ENCODE measurements around the gene LDB2. TPM values are rescaled to one million over a fixed set of nuclear protein-coding genes. Genes with fewer than 3 reads are reported as not detected.

The LDB2 gene
- total RNA-seq, 1 experiment from 2014 or later, result not detected

- no TSS peak for BruUV-seq (replicated peaks)
- ATAC-seq (no peak), DNase-seq (no peak)
- Histone ChIP-seq H3K36me3 (ENCODE audit: low read depth, low read length) (no peaks in the 10 kb centered on the region), H3K4me1 (ENCODE audit: insufficient read depth, low read length) (no peaks in the 10 kb centered on the region), H3K9ac (ENCODE audit: low read length) (no peak overlapping the region), H2AFZ (ENCODE audit: low read length) (no peak overlapping the region), H3K27me3 (ENCODE audit: low read length) (peaks cover 93% of the 10 kb centered on the region), H4K20me1 (ENCODE audit: low read length) (no peaks in the 10 kb centered on the region), H3F3A (ENCODE audit: low read length, unreplicated experiment) (no peaks in the 10 kb centered on the region), H3K4me2 (ENCODE audit: low read length) (no peak overlapping the region), H3K9me3 (ENCODE audit: low read length) (no peaks in the 10 kb centered on the region), H3K27ac (ENCODE audit: low read length) (no peak overlapping the region), H3K9me2 (replicated peaks; ENCODE audit: low read length) (no peaks in the 10 kb centered on the region), H3K4me3 (ENCODE audit: low read length) (no peak overlapping the region), H3K79me2 (ENCODE audit: low read length) (no peaks in the 10 kb centered on the region)
- intact Hi-C loops (cut with micrococcal nuclease), result no loop called here
- POLR2A ChIA-PET (ENCODE audit: unreplicated experiment), result interaction anchor here (0.5 to 0.7 kb wide), 2 partner anchors 12 to 59 kb away, joined by 3 to 6 read pairs; no protein-coding TSS in a partner anchor
- TF ChIP-seq EZH2 (IDR thresholded peaks at IDR 0.05; ENCODE audit: low read length, unreplicated experiment), result no peak
- CTCF ChIA-PET, result no interaction called here
Measured at GRCh38 chr4:16728849-16729248, 169.6 kb downstream of the LDB2 start.

GRCh38 chr4:16728111-16728510 lies 170.3 kb downstream of the LDB2 start:
- intact Hi-C loops (cut with micrococcal nuclease), result no loop called here
- H2AFZ ChIP-seq (ENCODE audit: low read length), result no peak overlapping the region
- ATAC-seq (no peak), DNase-seq (no peak)
- H3K9me3 ChIP-seq (ENCODE audit: low read length), result no peaks in the 10 kb centered on the region
- no peaks in the 10 kb centered on the region for H3K9me2 ChIP-seq (replicated peaks; ENCODE audit: low read length)
- BruUV-seq (replicated peaks), result no TSS peak
- no peaks in the 10 kb centered on the region for H3F3A ChIP-seq (ENCODE audit: low read length, unreplicated experiment)
- no peak overlapping the region for H3K27ac ChIP-seq (ENCODE audit: low read length)
- H3K4me1 ChIP-seq (ENCODE audit: insufficient read depth, low read length), result no peaks in the 10 kb centered on the region
- ChIA-PET CTCF (no interaction called here), POLR2A (ENCODE audit: unreplicated experiment) (no interaction called here)
- no peaks in the 10 kb centered on the region for H4K20me1 ChIP-seq (ENCODE audit: low read length)
- no peak overlapping the region for H3K4me2 ChIP-seq (ENCODE audit: low read length)
- H3K79me2 ChIP-seq (ENCODE audit: low read length), result no peaks in the 10 kb centered on the region
- no peak overlapping the region for H3K9ac ChIP-seq (ENCODE audit: low read length)
- no peak overlapping the region for H3K4me3 ChIP-seq (ENCODE audit: low read length)
- TF ChIP-seq CTCF (conservative IDR thresholded peaks at IDR 0.05; ENCODE audit: low read depth, low read length) (no peak), EZH2phosphoT487 (IDR thresholded peaks at IDR 0.05; ENCODE audit: borderline replicate concordance, low read length) (no peak), EZH2 (IDR thresholded peaks at IDR 0.05; ENCODE audit: low read length, unreplicated experiment) (no peak)
- peaks cover 86% of the 10 kb centered on the region for H3K27me3 ChIP-seq (ENCODE audit: low read length)
- no peaks in the 10 kb centered on the region for H3K36me3 ChIP-seq (ENCODE audit: low read depth, low read length)

- CTCF ChIA-PET, result no interaction called here
- POLR2A ChIA-PET (ENCODE audit: unreplicated experiment), result no interaction called here
- Histone ChIP-seq H3K9me3 (ENCODE audit: low read length) (no peaks in the 10 kb centered on the region), H3K4me3 (ENCODE audit: low read length) (no peak overlapping the region), H3K36me3 (ENCODE audit: low read depth, low read length) (no peaks in the 10 kb centered on the region), H3K27me3 (ENCODE audit: low read length) (peaks cover 77% of the 10 kb centered on the region), H3K79me2 (ENCODE audit: low read length) (no peaks in the 10 kb centered on the region), H3K9me2 (replicated peaks; ENCODE audit: low read length) (no peaks in the 10 kb centered on the region), H3K4me1 (ENCODE audit: insufficient read depth, low read length) (peaks cover 2% of the 10 kb centered on the region; the same call in 1 of the 2 replicates), H3K4me2 (ENCODE audit: low read length) (no peak overlapping the region), H4K20me1 (ENCODE audit: low read length) (no peaks in the 10 kb centered on the region), H3F3A (ENCODE audit: low read length, unreplicated experiment) (no peaks in the 10 kb centered on the region), H3K9ac (ENCODE audit: low read length) (no peak overlapping the region), H3K27ac (ENCODE audit: low read length) (no peak overlapping the region), H2AFZ (ENCODE audit: low read length) (no peak overlapping the region)
- TF ChIP-seq CTCF (conservative IDR thresholded peaks at IDR 0.05; ENCODE audit: low read depth, low read length), result no peak
- no peak for TF ChIP-seq EZH2 (IDR thresholded peaks at IDR 0.05; ENCODE audit: low read length, unreplicated experiment)
- no peak for TF ChIP-seq EZH2phosphoT487 (IDR thresholded peaks at IDR 0.05; ENCODE audit: borderline replicate concordance, low read length)
- DNase-seq (no peak), ATAC-seq (no peak)
- no TSS peak for BruUV-seq (replicated peaks)
- intact Hi-C loops (cut with micrococcal nuclease), result no loop called here
Measured at GRCh38 chr4:16727218-16727617, 171.2 kb downstream of the LDB2 start.

Data from PC-3 (cell line).